ENCODE measurements around the gene FLT3LG.

DNA sequence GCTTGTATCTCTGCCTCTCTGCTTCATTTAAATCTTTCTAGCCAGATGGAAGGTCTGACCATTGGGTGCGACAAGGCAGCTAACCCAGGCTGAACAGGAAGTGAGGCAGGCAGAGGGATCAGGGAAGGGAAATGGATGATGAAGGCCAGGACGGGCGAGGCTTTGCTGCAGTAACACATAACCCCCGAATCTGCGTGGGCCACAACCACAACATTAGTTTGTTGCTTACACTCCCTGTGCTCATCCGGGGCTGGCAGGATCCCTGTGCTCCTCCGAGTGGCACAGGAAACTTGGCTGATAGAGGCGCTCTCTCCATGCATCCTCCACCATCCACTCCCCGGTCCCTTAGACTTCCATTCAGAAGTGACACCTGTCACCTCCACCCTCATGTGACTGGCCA is 1.1 kb upstream of the FLT3LG start:
- TF ChIP-seq EZH2phosphoT487 (IDR thresholded peaks at IDR 0.05; ENCODE audit: insufficient read depth, low read depth), result no peak
- no peak for TF ChIP-seq EZH2 (IDR thresholded peaks at IDR 0.05; ENCODE audit: insufficient read depth, poor library complexity, severe bottlenecking)

All from GM23248 (cell line).